Dermis blood vessel endothelial cell (primary cell): Measurements from ENCODE around the gene SPACA5. TPM values are rescaled to one million over a fixed set of nuclear protein-coding genes. Genes with fewer than 3 reads are reported as not detected.
"Not testable (repeated sequence)": the region's sequence is repeated elsewhere in the genome, so short reads cannot be mapped to it uniquely, and the experiment has no call there.

Source experiments
- DNase-seq: peaks from one replicate; pipeline ENCODE4 v3.0.0; 2010
- total RNA-seq: library from RNA; depleted of rRNA; stranded (reverse); fragments of >200 nt; gene quantifications from 2 replicates; pipeline ENCODE4 v1.2.3, GENCODE V29; 2014

SPACA5 gene
- total RNA-seq = not detected in 2 replicates

GRCh38 chrX:48006688-48007087 is at the start of gene SPACA5:
Gene SPACA5 (plus strand): TSS chrX:48006988. CDS start chrX:48007803, 815 bp downstream.
- not testable (repeated sequence) for DNase-seq

- not testable (repeated sequence) for DNase-seq
Observed at GRCh38 chrX:47958206-47958605, 48.6 kb upstream of the SPACA5 start.

GRCh38 chrX:47958761-47959342 is 47.9 kb upstream of the SPACA5 start:
- DNase-seq = peak; percentile 36

- no peak for DNase-seq
Observed at GRCh38 chrX:47960406-47960805, 46.4 kb upstream of the SPACA5 start.

- not testable (repeated sequence) for DNase-seq
Observed at GRCh38 chrX:47961830-47962229, 45.0 kb upstream of the SPACA5 start.

DNA sequence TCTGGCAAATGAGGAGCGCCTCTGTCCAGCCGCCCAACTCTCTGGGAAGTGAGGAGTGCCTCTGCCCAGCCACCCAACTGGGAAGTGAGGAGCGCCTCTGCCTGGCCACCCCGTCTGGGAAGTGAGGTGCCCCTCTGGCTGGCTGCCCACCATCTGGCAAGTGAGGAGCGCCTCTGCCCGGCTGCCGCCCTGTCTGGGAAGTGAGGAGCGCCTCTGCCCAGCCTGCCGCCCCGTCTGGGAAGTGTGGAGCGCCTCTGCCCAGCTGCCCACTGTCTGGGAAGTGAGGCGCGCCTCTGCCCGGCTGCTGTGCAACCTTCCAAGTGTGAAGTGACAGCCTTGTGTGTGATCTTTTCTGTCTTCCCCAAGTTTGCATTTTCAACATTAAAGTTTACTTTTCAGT is 41.3 kb upstream of the SPACA5 start:
- not testable (repeated sequence) for DNase-seq

DNA sequence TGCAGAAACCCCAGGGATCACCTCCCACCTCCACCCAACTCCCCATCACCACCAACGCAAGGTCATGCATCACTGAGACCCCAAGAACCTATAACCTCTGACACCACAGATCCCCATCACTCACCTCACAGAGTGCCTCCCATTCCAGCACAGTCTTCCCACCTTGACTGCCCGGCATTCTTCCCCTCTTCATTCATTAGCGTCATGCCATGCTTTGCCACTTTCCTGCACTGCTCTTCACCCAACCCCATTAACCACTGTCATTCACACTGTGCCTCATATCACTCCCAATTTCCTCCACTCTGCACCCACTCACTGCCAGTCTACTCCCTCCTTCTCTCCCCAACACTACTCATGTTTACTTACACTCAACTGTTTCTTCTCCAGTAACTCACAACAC is 33.6 kb upstream of the SPACA5 start:
- DNase-seq = no peak

DNA sequence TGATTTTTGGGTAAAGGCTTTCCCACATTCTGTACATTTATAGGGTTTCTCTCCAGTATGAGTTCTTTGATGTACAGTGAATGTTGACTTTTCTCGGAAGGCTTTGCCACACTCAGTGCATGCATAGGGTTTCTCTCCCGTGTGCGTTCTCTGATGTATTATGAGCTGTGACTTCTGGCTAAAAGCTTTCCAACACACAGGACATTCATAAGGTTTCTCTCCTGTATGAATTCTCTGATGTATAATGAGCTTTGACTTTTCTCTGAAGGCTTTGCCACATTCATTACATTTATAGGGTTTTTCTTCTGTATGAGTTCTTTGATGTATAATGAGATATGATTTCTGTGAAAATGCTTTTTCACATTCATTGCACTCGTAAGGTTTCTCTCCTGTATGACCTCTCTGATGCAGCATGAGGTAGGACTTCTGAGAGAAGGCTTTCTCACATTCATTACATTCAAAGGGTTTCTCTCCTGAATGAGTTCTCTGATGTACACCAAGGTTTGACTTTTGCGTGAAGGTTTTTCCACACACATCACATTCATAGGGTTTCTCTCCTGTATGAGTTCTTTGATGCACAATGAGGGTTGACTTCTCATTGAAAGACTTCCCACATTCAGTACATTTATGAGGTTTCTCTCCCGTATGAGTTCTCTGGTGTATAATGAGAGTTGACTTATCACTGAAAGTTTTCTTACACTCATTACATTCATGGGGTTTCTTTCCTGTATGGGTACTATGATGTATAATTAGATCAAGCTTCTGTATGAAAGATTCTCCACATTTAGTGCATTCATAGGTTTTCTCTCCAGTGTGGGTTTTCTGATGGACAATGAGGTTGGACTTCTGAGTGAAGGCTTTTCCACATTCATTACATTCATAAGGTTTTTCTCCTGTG is 30.3 kb upstream of the SPACA5 start:
- no peak for DNase-seq

DNA sequence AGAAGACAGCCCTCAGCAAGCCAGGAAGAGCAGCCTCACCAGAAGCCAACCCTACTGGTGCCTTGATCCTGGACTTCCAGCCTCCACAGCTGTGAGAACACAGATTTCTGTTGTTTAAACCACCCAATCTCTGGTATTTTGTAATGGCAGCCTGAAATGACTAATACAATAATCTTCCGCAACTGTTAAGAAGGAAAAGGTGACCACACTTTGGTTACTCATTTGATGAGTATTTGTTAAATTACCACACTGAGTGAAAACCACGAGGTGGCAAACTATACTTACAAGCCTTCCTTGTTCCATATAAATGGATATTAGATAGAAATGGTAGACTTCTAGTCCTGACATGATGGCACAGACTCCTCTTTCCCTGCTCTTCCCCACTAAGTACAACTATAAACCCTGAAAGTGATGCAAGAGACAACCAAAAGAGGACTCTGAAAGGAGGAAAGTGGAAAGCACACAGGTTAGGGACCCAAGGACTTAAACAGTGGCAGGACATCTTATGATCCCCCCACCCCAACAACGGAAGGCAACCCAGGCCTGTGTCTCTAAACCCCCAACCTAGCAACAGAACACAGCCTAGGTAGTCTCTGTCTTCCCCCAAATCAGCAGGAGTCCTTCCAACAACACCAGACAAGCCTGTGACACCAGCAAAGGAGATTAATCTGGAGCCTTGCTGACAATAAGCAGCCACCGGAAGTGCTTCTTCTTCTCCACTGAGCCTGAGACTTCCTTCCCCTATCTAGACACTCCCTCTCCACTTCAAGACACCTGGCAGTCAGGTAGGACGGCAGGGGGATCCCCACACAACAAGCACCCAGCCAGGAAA is 15.3 kb upstream of the SPACA5 start:
- DNase-seq = no peak

DNA sequence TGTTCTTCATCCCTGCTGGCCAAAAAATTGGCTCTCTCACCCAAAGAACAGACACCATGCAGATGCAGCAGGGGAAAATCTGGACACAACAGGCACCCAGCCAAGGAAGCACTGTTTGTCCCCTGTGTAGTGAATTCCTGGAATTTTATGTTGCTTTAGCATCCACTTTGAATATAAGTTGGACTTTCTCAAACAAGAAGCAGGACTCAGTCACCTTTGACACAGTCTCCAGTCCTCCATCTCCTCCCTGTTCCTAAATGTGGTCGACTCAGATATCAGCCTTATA is 14.8 kb upstream of the SPACA5 start:
- DNase-seq = no peak

DNA sequence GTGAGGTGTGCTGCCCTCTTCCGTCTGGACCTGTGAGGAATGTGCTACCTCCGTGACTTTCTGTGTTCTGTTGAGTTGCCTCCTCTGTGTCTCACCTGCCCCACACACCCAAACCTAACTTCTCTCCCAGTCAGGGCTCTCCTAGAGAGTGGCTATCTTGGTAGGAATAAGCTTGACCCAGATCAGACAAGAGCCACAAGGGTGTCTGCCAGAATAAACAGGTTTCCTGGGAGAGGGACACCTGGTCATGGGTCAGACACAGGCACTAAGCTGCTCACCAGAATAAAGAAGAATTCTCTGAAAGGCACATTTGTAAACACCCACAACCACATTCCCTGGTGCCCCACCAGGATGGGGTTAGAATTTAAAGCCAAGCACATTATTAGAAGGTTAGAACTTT is 14.1 kb upstream of the SPACA5 start:
- DNase-seq = no peak

DNA sequence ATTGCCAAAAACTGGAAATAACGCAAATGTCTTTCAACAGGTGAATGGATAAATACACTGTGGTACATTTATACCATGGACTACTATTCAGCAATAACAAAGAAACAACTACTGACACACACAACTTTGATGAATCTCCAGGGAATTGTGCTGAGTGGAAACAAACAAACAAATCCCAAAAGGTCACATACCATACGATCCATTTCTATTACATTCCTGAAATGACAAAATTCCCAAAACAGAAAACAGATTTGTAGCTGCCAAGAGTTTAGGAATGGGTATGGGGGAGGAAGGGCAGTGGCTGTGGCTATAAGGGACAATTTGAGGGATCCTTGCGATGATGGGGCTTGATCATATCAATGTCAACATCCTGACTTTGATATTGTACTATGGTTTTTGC is 5.5 kb upstream of the SPACA5 start:
- DNase-seq = peak; percentile 5

GRCh38 chrX:48002319-48002718 is 4.5 kb upstream of the SPACA5 start:
- DNase-seq = no peak

- no peak for DNase-seq
Observed at GRCh38 chrX:48002929-48003328, 3.9 kb upstream of the SPACA5 start.

- DNase-seq = no peak
Observed at GRCh38 chrX:48003367-48003757, 3.4 kb upstream of the SPACA5 start.

DNA sequence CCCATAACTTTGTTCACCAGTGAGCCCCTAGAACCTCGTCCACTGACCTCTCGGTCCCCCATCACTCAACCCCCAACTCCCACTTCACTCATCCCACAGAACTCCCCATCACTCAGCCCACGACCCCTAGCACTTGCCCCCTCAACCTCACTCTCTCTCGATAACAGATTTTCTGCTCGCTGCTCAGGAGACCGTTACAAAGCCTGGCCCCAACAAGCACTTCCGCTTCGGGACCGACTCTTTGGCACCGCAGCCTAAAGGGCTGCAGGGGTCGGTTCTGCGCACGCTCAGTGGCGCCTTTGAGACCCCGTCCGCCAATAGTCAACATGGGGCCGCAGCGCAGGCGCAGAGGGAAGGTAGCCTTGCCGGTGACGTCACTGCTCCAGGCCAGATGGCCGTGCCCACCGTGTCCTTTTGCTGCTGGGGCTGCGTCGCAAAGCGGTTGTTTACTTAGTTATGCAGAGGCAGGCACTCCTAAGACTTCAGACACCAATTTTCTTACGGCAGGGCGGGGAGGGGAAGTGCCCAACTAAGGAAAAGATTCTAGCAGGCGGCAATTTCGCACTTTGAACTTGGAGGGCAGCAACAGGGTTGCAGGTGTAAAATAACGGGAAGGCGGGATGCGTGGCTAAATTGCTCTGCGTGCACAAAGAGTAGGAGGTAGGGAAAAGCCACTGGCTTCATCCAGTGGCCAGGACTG is 2.9 kb upstream of the SPACA5 start, which contains the start of gene ZNF182:
TSS of gene ZNF182 (minus strand) at position 232 of the 700 bp plus-strand sequence. CDS start 1,380 bp downstream, outside the sequence.
- peak; percentile 90 for DNase-seq

DNA sequence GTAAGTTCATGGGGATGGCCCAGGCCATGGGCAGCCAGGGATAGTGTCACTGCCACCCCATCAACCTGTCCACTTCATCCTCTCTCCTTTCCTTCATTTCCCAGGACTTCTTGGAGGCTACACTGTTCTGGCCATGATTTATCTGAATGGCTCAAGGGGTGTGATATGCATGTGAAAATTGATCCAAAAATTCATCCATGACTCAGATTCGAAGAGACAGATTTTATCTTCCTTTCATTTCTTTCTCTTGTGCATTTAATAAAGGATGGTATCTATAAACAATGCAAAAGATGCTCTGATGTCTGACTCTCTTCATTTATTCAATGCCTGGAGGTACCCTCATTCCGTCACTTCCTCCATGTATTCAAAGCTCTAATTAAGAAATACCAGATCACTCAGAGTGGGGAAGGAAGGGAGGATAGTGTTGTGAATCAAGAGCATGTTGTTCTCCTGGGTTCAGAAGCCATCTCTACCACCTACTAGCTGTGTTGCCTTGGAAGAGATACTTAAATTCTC is 2.7 kb downstream of the SPACA5 start:
- DNase-seq = not testable (repeated sequence)

DNA sequence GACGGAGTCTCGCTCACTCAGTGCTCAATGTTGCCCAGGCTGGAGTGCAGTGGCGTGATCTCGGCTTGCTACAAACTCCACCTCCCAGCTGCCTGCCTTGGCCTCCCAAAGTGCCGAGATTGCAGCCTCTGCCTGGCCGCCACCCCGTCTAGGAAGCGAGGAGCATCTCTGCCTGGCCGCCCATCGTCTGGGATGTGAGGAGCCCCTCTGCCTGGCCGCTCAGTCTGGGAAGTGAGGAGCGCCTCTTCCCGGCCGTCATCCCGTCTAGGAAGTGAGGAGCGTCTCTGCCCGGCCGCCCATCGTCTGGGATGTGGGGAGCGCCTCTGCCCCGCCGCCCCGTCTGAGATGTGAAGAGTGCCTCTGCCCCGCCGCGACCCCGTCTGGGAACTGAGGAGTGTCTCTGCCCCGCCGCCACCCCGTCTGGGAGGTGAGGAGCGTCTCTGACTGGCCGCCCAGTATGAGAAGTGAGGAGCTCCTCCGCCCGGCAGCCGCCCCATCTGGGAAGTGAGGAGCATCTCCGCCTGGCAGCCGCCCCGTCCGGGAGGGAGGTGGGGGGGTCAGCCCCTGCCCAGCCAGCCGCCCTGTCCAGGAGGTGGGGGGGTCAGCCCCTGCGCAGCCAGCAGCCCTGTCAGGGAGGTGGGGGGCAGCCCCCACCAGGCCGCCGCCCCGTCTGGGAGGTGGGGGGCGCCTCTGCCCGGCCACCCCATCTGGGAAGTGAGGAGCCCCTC is 10.0 kb downstream of the SPACA5 start:
- DNase-seq = not testable (repeated sequence)

GRCh38 chrX:48019892-48020291 is 13.1 kb downstream of the SPACA5 start:
- not testable (repeated sequence) for DNase-seq

- DNase-seq = peak; percentile 11
Observed at GRCh38 chrX:48020472-48020871, 13.7 kb downstream of the SPACA5 start.

GRCh38 chrX:48021026-48021900 is 14.5 kb downstream of the SPACA5 start:
- peak; percentile 83 for DNase-seq
